ENCODE data around the gene AFF3. TPM values are rescaled to one million over a fixed set of nuclear protein-coding genes. Genes with fewer than 3 reads are reported as not detected.

Gene AFF3
- total and polyA plus RNA-seq, 4 donors = 0.48 to 5.3 (median 2.3) TPM

DNA sequence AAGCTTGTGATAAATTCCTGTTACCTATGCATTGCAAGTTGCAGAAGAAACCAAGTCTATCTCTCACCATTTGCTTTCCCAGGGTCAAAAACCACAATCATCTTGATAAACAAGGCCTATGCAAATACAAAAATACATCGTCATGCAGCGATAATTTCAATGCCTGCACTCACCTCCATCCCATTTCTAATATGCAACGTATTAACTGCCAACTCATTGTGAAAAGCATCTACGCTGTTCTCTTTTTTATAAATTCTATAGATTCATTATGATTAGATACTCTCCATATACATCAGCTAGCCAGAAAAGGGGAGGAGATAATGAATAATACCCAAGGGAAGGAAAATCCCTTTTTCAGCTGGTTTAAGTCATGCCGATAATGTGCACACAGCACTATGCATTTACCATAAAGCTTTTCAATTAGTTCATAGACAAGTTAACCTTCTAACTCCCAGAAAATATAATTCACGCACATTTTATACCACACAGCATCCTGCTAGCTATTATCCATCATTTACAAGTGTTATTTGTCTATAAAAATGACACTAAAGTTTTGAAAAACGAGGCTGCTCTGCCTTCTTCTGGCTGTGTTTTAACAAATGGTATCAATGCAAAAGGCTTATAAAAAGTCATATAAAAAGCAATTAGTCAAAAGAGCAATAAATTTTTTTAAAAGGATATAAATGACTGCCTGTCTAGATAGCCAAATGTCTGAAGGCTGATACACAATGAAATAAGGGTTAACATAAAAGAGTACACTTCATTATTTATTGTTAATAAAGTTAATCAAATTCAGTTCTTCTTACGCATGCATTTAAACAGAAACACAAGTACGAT is 77.6 kb downstream of the AFF3 start:
- H3K4me1 ChIP-seq (ENCODE audit: control insufficient read depth in 4 of 4, insufficient read depth in 4 of 4, low read length in 3 of 4) = peaks cover 4 to 40% (median 35%) of the 10 kb centered on the region in 4 donors
- no peak for DNase-seq (ENCODE audit: low spot score)

More for the DNA sequence above, 77.6 kb downstream of the AFF3 start:
- H3K9ac ChIP-seq (ENCODE audit: low read depth in 1 of 2, low read length in 2 of 2) = no peak overlapping the region
- TF ChIP-seq RAD21 (IDR thresholded peaks at IDR 0.05) = no peak
- TF ChIP-seq HNF4G (IDR thresholded peaks at IDR 0.05) = no peak
- TF ChIP-seq JUND (IDR thresholded peaks at IDR 0.05) = no peak
- TF ChIP-seq, protein P1, sequence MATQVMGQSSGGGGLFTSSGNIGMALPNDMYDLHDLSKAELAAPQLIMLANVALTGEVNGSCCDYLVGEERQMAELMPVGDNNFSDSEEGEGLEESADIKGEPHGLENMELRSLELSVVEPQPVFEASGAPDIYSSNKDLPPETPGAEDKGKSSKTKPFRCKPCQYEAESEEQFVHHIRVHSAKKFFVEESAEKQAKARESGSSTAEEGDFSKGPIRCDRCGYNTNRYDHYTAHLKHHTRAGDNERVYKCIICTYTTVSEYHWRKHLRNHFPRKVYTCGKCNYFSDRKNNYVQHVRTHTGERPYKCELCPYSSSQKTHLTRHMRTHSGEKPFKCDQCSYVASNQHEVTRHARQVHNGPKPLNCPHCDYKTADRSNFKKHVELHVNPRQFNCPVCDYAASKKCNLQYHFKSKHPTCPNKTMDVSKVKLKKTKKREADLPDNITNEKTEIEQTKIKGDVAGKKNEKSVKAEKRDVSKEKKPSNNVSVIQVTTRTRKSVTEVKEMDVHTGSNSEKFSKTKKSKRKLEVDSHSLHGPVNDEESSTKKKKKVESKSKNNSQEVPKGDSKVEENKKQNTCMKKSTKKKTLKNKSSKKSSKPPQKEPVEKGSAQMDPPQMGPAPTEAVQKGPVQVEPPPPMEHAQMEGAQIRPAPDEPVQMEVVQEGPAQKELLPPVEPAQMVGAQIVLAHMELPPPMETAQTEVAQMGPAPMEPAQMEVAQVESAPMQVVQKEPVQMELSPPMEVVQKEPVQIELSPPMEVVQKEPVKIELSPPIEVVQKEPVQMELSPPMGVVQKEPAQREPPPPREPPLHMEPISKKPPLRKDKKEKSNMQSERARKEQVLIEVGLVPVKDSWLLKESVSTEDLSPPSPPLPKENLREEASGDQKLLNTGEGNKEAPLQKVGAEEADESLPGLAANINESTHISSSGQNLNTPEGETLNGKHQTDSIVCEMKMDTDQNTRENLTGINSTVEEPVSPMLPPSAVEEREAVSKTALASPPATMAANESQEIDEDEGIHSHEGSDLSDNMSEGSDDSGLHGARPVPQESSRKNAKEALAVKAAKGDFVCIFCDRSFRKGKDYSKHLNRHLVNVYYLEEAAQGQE (IDR thresholded peaks at IDR 0.05) = no peak
- TF ChIP-seq FOXA2 (IDR thresholded peaks at IDR 0.05) = no peak
- no peak for TF ChIP-seq SP1 (IDR thresholded peaks at IDR 0.05)
- TF ChIP-seq, protein P2, sequence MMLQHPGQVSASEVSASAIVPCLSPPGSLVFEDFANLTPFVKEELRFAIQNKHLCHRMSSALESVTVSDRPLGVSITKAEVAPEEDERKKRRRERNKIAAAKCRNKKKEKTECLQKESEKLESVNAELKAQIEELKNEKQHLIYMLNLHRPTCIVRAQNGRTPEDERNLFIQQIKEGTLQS (IDR thresholded peaks at IDR 0.05) = no peak
- TF ChIP-seq EGR1 (IDR thresholded peaks at IDR 0.05; ENCODE audit: low read depth in 2 of 2) = no peak
- TF ChIP-seq, protein P3, sequence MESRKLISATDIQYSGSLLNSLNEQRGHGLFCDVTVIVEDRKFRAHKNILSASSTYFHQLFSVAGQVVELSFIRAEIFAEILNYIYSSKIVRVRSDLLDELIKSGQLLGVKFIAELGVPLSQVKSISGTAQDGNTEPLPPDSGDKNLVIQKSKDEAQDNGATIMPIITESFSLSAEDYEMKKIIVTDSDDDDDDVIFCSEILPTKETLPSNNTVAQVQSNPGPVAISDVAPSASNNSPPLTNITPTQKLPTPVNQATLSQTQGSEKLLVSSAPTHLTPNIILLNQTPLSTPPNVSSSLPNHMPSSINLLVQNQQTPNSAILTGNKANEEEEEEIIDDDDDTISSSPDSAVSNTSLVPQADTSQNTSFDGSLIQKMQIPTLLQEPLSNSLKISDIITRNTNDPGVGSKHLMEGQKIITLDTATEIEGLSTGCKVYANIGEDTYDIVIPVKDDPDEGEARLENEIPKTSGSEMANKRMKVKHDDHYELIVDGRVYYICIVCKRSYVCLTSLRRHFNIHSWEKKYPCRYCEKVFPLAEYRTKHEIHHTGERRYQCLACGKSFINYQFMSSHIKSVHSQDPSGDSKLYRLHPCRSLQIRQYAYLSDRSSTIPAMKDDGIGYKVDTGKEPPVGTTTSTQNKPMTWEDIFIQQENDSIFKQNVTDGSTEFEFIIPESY (IDR thresholded peaks at IDR 0.05) = no peak
- TF ChIP-seq NR2F2 (IDR thresholded peaks at IDR 0.05) = no peak
- TF ChIP-seq, protein P4, sequence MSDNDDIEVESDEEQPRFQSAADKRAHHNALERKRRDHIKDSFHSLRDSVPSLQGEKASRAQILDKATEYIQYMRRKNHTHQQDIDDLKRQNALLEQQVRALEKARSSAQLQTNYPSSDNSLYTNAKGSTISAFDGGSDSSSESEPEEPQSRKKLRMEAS (IDR thresholded peaks at IDR 0.05) = no peak
- TF ChIP-seq, protein P5, sequence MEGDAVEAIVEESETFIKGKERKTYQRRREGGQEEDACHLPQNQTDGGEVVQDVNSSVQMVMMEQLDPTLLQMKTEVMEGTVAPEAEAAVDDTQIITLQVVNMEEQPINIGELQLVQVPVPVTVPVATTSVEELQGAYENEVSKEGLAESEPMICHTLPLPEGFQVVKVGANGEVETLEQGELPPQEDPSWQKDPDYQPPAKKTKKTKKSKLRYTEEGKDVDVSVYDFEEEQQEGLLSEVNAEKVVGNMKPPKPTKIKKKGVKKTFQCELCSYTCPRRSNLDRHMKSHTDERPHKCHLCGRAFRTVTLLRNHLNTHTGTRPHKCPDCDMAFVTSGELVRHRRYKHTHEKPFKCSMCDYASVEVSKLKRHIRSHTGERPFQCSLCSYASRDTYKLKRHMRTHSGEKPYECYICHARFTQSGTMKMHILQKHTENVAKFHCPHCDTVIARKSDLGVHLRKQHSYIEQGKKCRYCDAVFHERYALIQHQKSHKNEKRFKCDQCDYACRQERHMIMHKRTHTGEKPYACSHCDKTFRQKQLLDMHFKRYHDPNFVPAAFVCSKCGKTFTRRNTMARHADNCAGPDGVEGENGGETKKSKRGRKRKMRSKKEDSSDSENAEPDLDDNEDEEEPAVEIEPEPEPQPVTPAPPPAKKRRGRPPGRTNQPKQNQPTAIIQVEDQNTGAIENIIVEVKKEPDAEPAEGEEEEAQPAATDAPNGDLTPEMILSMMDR (IDR thresholded peaks at IDR 0.05; ENCODE audit: low read depth, low read length, missing input control) = no peak
- no peak for TF ChIP-seq FOXA1 (IDR thresholded peaks at IDR 0.05)
- TF ChIP-seq RXRA (IDR thresholded peaks at IDR 0.05) = no peak
- no peak for TF ChIP-seq HNF4A (conservative IDR thresholded peaks at IDR 0.05)
- TF ChIP-seq YY1 (IDR thresholded peaks at IDR 0.05) = no peak
- no peak for TF ChIP-seq GABPA (IDR thresholded peaks at IDR 0.05 in 1 of 2, conservative IDR thresholded peaks at IDR 0.05 in 1 of 2)
- TF ChIP-seq TAF1 (conservative IDR thresholded peaks at IDR 0.05) = no peak
- H3K27ac ChIP-seq (ENCODE audit: low read depth in 1 of 2, low read length in 2 of 2) = no peak overlapping the region
- no peaks in the 10 kb centered on the region for H3K36me3 ChIP-seq (ENCODE audit: control insufficient read depth in 4 of 4, insufficient read depth in 3 of 4, low read depth in 1 of 4, low read length in 3 of 4)
- no peak overlapping the region for H3K4me3 ChIP-seq (ENCODE audit: low read depth in 1 of 3, low read length in 3 of 3)
- no peaks in the 10 kb centered on the region for H3K27me3 ChIP-seq (ENCODE audit: control insufficient read depth in 4 of 4, insufficient read depth in 4 of 4, low read length in 3 of 4)
- H3K9me3 ChIP-seq (ENCODE audit: control insufficient read depth in 4 of 4, low read length in 3 of 4) = no peaks in the 10 kb centered on the region
- 83% methylated on average over 9 of the region's 9 CpGs for WGBS

Data from liver (tissue), 9 donors.